HepG2 (cell line): Measurements from ENCODE around the gene MED23. TPM values are rescaled to one million over a fixed set of nuclear protein-coding genes. Genes with fewer than 3 reads are reported as not detected.

Experiments used
- BRCA1 ChIP-seq: sonication (generic); formaldehyde crosslinking; IDR thresholded peaks from 2 replicates; pipeline ENCODE4 v1.4.0; 2020; ENCODE audit warnings: missing genetic modification reagents
- ELF1 ChIP-seq: sonication (generic); formaldehyde crosslinking; IDR thresholded peaks from 2 replicates; pipeline ENCODE4 v1.4.0; 2020; ENCODE audit warnings: missing genetic modification reagents
- HIVEP1 ChIP-seq: sonication (generic); formaldehyde crosslinking; IDR thresholded peaks from 2 replicates; pipeline ENCODE4 v1.4.0; 2020; ENCODE audit warnings: mild to moderate bottlenecking, missing genetic modification reagents
- HMG20A ChIP-seq: IDR thresholded peaks from 2 replicates; pipeline ENCODE4 v1.6.1; 2016; ENCODE audit warnings: borderline replicate concordance
- HNRNPUL1 ChIP-seq: fragments of 200-400 bp; formaldehyde crosslinking; IDR thresholded peaks from 2 replicates; pipeline ENCODE4 v1.6.1; 2017; ENCODE audit warnings: low read depth, mild to moderate bottlenecking, low read length, moderate library complexity
- PHF8 ChIP-seq: sonication (generic); formaldehyde crosslinking; IDR thresholded peaks from 2 replicates; pipeline ENCODE4 v1.5.0; 2020; ENCODE audit warnings: missing genetic modification reagents
- TEAD3 ChIP-seq: optimal IDR thresholded peaks from 2 replicates; pipeline ENCODE3; 2016; ENCODE audit warnings: borderline replicate concordance
- YY1 ChIP-seq: IDR thresholded peaks from 2 replicates; pipeline ENCODE4 v1.6.1; 2011; ENCODE audit warnings: low read length, low read depth, moderate library complexity, mild to moderate bottlenecking; ENCODE audit not compliant: insufficient read depth, insufficient replicate concordance
- ZHX2 ChIP-seq, 2 experiments: sonication (generic) in 1 of 2; formaldehyde crosslinking in 1 of 2; IDR thresholded peaks; 2 replicates each; pipeline versions ENCODE4 v1.6.1 to v1.9.0; 2014 to 2022; ENCODE audit warnings: antibody characterized with exemption in 1 of 2, borderline replicate concordance in 1 of 2, inconsistent platforms in 1 of 2, low read depth in 1 of 2, missing genetic modification reagents in 1 of 2
- ZNF354B ChIP-seq: sonication (generic); formaldehyde crosslinking; IDR thresholded peaks from 2 replicates; pipeline ENCODE4 v1.8.0; 2022; ENCODE audit warnings: mild to moderate bottlenecking, missing genetic modification reagents
- ZNF777 ChIP-seq: sonication (generic); formaldehyde crosslinking; IDR thresholded peaks from 2 replicates; pipeline ENCODE4 v1.4.0; 2020; ENCODE audit warnings: missing genetic modification reagents
- polyA plus RNA-seq, 8 experiments: library from polyadenylated mRNA; depleted of rRNA in 3 of 8; stranded (reverse) in 7 of 8; unstranded in 1 of 8; fragments of >200 nt; fragmentation: Illumina TruSeq in 4 of 8; extraction: Trizol in 4 of 8; gene quantifications; 2 replicates each; pipeline versions ENCODE4 v1.2.1 to v1.2.3, GENCODE V29; 2011 to 2016; ENCODE audit warnings: low read depth in 4 of 8, missing spikeins in 1 of 8, mixed read lengths in 1 of 8; ENCODE audit not compliant: insufficient read depth in 1 of 8
- total RNA-seq, 5 experiments: library from RNA; depleted of rRNA; stranded (reverse); fragments of >200 nt; fragmentation: Illumina TruSeq; extraction: Trizol; gene quantifications; 2 replicates each; pipeline ENCODE4 v1.2.3, GENCODE V29; 2016; ENCODE audit warnings: low read depth in 1 of 5
- TF ChIP-seq, protein P1 (sequence below): sonication (generic); formaldehyde crosslinking; IDR thresholded peaks from 2 replicates; pipeline ENCODE4 v1.4.0; 2020; ENCODE audit warnings: missing genetic modification reagents
- TF ChIP-seq, protein P2 (sequence below): sonication (generic); formaldehyde crosslinking; IDR thresholded peaks from 2 replicates; pipeline ENCODE4 v1.4.0; 2020; ENCODE audit warnings: missing genetic modification reagents, borderline replicate concordance
- TF ChIP-seq, protein P3 (sequence below): fragments of 450-650 bp; IDR thresholded peaks from 2 replicates; pipeline ENCODE4 v1.6.1; 2017

Gene MED23
- total and polyA plus RNA-seq, 2 of the 13 experiments (the other 11 are each of a cell fraction or from before 2014, with no cell fraction given): 34.9 to 50.5 TPM

- TF ChIP-seq ZHX2 (IDR thresholded peaks at IDR 0.05; ENCODE audit: low read depth) (no peak), ZHX2 (CRISPR knock-in tag; IDR thresholded peaks at IDR 0.05; ENCODE audit: borderline replicate concordance) (no peak), HMG20A (CRISPR knock-in tag) (peak; percentile 58; the same call in 1 of the 2 replicates), PHF8 (no peak), TEAD3 (CRISPR knock-in tag) (peak; percentile 47), HNRNPUL1 (no peak), ZNF777 (no peak), ELF1 (CRISPR knock-in tag) (peak; percentile 41; the same call in 1 of the 2 replicates), YY1 (no peak), BRCA1 (CRISPR knock-in tag) (no peak), ZNF354B (CRISPR knock-in tag) (no peak), HIVEP1 (no peak)
- TF ChIP-seq, protein P1, sequence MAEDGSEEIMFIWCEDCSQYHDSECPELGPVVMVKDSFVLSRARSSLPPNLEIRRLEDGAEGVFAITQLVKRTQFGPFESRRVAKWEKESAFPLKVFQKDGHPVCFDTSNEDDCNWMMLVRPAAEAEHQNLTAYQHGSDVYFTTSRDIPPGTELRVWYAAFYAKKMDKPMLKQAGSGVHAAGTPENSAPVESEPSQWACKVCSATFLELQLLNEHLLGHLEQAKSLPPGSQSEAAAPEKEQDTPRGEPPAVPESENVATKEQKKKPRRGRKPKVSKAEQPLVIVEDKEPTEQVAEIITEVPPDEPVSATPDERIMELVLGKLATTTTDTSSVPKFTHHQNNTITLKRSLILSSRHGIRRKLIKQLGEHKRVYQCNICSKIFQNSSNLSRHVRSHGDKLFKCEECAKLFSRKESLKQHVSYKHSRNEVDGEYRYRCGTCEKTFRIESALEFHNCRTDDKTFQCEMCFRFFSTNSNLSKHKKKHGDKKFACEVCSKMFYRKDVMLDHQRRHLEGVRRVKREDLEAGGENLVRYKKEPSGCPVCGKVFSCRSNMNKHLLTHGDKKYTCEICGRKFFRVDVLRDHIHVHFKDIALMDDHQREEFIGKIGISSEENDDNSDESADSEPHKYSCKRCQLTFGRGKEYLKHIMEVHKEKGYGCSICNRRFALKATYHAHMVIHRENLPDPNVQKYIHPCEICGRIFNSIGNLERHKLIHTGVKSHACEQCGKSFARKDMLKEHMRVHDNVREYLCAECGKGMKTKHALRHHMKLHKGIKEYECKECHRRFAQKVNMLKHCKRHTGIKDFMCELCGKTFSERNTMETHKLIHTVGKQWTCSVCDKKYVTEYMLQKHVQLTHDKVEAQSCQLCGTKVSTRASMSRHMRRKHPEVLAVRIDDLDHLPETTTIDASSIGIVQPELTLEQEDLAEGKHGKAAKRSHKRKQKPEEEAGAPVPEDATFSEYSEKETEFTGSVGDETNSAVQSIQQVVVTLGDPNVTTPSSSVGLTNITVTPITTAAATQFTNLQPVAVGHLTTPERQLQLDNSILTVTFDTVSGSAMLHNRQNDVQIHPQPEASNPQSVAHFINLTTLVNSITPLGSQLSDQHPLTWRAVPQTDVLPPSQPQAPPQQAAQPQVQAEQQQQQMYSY (CRISPR knock-in tag): no peak
- TF ChIP-seq, protein P2, sequence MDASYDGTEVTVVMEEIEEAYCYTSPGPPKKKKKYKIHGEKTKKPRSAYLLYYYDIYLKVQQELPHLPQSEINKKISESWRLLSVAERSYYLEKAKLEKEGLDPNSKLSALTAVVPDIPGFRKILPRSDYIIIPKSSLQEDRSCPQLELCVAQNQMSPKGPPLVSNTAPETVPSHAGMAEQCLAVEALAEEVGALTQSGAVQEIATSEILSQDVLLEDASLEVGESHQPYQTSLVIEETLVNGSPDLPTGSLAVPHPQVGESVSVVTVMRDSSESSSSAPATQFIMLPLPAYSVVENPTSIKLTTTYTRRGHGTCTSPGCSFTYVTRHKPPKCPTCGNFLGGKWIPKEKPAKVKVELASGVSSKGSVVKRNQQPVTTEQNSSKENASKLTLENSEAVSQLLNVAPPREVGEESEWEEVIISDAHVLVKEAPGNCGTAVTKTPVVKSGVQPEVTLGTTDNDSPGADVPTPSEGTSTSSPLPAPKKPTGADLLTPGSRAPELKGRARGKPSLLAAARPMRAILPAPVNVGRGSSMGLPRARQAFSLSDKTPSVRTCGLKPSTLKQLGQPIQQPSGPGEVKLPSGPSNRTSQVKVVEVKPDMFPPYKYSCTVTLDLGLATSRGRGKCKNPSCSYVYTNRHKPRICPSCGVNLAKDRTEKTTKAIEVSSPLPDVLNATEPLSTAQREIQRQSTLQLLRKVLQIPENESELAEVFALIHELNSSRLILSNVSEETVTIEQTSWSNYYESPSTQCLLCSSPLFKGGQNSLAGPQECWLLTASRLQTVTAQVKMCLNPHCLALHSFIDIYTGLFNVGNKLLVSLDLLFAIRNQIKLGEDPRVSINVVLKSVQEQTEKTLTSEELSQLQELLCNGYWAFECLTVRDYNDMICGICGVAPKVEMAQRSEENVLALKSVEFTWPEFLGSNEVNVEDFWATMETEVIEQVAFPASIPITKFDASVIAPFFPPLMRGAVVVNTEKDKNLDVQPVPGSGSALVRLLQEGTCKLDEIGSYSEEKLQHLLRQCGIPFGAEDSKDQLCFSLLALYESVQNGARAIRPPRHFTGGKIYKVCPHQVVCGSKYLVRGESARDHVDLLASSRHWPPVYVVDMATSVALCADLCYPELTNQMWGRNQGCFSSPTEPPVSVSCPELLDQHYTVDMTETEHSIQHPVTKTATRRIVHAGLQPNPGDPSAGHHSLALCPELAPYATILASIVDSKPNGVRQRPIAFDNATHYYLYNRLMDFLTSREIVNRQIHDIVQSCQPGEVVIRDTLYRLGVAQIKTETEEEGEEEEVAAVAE (CRISPR knock-in tag): no peak
- TF ChIP-seq, protein P3, sequence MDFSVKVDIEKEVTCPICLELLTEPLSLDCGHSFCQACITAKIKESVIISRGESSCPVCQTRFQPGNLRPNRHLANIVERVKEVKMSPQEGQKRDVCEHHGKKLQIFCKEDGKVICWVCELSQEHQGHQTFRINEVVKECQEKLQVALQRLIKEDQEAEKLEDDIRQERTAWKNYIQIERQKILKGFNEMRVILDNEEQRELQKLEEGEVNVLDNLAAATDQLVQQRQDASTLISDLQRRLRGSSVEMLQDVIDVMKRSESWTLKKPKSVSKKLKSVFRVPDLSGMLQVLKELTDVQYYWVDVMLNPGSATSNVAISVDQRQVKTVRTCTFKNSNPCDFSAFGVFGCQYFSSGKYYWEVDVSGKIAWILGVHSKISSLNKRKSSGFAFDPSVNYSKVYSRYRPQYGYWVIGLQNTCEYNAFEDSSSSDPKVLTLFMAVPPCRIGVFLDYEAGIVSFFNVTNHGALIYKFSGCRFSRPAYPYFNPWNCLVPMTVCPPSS: no peak
Measured at GRCh38 chr6:131631625-131632289, 3.7 kb upstream of the MED23 start (continued).
